GM11168 (cell line): ENCODE results near the gene ZNF878.
"Not testable (repeated sequence)": the region's sequence is repeated elsewhere in the genome, so short reads cannot be mapped to it uniquely, and the experiment has no call there.

ENCODE experiments used
- in situ Hi-C: fragments of 300-500 bp; cut with MboI; formaldehyde crosslinking; loops from one replicate; pipeline ENCODE4 v1.12.0; 2022; ENCODE audit warnings: low sequenced_read_pairs; ENCODE audit not compliant: unreplicated experiment

The ZNF878 gene

DNA sequence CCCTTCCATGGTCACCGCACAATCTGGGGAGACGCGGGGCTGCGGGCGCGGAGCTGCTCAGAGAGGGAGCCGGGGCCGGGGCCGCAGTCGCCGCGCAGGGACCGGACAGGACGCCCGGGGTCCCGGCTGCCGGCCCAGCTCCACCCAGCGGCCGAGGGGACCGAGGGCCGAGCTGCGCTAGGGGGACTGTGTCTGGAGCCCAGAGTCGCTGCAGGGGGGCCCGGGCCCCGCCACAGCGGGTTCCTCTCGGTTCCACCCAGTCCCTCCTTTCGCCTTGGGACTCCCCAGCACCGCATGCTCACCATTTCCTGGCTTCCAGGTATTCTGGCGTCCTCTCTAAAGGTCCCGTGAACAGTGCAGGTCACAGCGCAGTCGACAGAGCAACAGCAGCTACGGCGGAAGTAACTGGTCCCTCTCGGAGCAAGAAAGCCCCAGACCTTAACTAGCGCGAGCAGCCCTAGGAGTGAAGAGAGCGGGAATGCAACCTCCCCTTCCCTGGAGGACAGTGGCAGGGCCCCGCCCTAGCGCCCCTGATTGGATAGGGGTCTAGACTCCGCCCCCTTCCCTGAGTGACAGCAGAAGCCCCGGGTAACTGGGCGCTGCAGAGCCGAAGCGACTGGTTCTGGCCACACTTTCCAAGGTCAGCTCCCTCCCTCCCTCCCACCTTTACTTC, at the start of gene ZNF878:
Gene ZNF878 (minus strand): TSS at position 465 of the 673 bp plus-strand sequence. CDS start 160 bp downstream, at position 305.
- in situ Hi-C loops = no loop called here

DNA sequence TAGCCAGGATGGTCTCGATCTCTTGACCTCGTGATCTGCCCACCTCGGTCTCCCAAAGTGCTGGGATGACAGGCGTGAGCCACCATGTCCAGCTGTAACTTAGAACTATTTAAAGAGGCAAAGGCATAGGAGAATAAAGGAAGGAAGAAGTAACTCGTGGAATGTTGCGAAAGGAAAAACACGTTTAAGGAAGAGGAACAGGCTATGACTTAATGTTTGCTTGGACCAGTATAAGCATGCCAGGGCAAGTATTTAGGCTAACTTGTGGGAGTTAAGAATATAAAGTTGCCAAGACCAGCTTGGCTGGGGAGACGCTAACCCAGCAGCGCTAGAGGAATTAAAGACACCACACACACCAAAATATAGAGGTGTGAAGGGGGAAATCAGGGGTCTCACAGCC, 45.3 kb upstream of the ZNF878 start:
- in situ Hi-C loops = no loop called here

DNA sequence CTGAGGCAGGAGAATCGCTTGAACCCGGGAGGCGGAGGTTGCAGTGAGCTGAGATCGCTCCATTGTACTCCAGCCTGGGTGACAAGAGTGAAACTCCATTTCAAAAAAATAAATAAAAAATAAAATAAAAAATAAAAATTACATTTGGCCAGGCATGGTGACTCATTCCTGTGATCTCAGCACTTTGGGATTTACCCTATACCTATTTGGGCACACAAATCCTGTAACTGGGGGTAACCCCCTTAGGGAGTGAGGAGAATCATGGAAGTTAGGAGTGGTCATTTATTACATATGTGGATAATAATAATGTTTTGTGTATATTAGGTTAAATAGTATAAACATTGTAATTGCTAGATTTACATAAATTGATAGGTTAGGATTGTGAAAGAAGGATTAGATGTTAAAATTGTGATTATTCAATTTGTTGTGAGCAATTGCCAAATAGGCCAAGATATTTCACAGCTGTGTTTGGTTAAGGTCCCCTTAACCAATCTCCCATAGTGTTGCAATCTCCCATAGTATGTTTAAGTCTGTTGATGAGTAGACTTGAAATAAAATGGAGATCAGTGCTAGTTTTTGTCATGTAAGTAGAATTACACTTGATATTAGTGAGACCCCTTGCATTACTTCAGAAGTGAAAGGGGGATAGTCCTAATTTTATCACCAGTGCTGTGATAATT, 42.5 kb upstream of the ZNF878 start:
- in situ Hi-C loops = no loop called here

DNA sequence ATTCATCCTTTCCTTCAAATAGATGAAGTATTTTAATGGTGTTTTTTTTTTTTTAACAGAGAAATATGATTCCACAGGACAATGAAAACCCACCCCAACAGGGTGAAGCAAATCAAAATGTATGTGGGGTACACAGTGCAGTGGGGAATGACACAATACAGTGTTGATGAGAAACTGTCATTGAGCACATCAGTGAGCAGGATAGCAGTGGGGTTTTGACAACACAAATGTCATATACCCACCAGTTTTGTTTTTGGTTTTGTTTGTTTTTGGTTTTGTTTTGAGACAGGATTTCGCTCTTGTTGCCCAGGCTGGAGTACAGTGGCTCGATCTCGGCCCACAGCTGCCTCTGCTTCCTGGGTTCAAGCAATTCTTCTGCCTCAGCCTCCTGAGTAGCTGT, 41.0 kb upstream of the ZNF878 start:
- in situ Hi-C loops = loop anchor here (5.0 kb wide), 1 partner anchor 49 kb away; the partner anchor contains the start of gene ZNF20

DNA sequence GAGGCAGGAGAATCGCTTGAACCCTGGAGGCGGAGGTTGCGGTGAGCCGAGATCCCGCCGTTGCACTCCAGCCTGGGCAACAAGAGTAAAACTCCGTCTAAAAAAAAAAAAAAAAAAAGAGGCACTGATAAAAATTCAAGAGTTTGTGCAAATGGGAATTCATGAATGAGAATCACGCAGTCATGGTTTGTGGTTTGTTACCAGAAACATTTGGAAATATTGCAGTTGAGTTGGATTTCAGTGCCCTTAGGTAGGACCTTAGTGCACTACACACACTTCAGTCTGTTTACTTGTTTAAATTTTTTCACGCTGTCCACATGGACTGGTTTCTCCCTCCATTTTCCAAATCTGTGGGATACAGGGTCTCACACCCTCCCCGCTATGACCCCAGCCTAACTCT, 40.2 kb upstream of the ZNF878 start:
- in situ Hi-C loops = loop anchor here (5.0 kb wide), 1 partner anchor 49 kb away; the partner anchor contains the start of gene ZNF20

DNA sequence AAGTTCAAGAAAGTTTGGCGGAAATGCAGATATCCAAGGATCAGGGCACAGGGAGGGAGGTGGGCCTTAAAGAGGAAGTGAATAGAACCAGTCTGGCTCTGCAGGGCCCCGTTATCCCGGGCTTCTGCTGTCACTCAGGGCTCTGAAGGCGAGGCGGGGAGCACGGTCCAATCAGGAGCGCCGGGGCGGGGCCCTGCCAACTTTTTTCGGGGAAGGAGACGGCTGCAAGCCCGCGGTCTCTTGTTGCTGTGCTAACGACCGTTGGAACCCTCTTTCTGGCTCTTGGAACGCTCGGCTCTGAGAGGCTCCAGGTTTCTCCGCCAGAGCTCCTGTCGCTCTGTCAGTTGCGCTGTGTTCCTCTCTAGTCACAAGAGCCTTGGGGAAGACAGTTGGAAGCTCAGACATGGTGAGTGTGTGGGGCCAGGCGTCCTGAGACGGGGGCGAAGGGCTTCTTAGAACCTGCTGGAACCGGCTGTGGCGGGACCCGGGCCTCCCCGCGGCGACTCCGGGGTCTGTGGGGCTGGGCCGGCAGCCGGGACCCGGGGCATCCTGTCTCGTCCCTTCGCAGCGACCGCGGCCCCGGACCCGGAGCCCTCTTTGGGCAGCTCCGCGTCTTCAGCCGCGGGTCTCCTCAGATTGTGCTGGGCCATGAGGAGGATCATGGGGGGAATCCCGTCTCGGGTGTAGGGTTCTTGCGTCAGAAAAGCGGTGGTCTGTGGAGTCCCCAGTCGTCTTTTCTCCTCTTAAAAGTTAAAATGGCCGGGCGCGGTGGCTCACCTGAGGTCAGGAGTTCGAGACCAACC, 39.5 kb upstream of the ZNF878 start:
- in situ Hi-C loops = loop anchor here (5.0 kb wide), 1 partner anchor 50 kb away; the partner anchor contains the start of gene ZNF20

DNA sequence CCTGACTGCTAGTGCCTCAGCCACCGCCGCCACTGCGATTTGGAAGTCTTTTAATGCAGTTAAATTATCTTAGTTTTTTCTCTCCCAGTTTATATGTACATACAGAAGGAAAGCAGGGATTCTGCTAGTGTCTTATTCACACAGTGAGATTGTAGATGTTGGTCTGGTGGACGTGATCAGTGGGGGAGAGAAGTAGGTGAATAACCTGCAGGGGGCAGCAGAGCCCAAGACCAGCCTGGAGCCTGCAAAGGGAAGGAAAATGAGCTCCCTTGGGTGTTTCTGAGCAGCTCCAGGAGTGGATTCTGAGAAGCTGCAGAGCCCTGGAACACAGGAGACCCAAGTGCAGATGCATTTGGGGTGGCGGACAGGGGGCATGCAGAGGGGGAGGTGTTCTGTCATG, 38.0 kb upstream of the ZNF878 start:
- in situ Hi-C loops = loop anchor here (5.0 kb wide), 1 partner anchor 51 kb away; the partner anchor contains the start of gene ZNF20

DNA sequence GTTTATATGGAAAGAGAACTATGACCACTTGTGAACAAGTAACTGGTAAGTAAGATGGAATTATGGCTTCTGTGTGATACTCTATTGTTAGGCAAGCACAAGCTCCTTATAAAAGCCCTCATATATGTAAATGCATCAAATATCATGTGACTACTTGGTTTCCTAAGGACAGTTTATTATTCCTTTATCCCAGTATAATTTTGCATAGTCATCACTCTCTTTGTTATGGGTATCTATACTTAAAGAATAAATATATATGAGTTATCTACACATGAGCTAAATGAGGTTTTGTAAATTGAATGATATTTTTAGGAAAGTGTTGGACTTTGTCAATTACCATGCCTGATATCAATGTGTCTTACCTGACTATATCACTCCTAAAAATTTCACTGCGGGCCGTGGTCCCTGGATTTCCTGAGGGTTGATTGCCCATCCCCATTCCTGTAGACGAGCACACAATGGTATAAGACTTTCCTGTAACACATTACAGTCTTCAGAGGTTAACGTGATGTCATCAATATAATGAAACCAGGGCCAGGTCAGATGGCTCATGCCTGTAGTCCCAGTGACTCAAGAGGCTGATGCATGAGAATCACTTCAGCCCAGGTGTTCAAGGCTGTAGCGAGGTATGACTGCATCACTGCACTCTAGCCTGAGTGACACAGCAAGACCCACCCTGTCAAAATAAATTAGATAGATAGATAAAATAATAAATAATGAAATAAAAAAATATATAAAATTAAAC, 32.5 kb upstream of the ZNF878 start:
- in situ Hi-C loops = no loop called here

DNA sequence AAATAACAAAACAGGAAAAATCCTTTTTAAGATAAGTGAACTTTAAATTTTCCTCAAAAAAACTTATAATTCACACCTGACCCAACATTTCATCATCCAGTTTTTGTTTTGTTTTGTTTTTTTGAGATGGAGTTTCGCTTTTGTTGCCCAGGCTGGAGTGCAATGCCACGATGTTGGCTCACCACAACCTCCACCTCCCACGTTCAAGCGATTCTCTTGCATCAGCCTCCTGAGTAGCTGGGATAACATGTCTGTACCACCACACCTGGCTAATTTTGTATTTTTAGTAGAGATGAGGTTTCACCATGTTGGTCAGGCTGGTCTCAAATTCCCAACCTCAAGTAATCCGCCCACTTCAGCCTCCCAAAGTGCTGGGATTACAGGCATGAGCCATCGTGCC, 30.6 kb upstream of the ZNF878 start:
- in situ Hi-C loops = not testable (repeated sequence)

DNA sequence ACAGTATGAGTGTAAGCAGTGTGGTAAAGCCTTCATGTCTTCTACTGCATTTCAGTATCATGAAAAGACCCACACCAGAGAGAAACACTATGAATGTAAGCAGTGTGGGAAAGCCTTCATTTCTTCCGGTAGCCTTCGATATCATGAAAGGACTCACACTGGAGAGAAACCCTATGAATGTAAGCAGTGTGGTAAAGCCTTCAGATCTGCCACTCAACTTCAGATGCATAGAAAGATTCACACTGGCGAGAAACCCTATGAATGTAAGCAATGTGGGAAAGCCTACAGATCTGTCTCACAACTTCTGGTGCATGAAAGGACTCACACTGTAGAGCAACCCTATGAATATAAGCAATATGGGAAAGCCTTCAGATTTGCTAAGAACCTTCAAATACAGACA, 24.6 kb upstream of the ZNF878 start:
- in situ Hi-C loops = no loop called here

DNA sequence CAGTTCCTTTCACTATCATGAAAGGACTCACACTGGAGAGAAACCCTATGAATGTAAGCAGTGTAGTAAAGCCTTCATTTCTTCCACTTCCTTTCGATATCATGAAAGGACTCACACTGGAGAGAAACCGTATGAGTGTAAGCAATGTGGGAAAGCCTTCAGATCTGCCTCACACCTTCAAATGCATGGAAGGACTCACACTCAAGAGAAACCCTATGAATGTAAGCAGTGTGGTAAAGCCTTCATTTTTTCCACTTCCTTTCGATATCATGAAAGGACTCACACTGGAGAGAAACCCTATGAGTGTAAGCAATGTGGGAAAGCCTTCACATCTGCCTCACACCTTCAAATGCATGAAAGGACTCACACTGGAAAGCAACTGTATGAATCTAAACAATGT, 23.6 kb upstream of the ZNF878 start:
- in situ Hi-C loops = not testable (repeated sequence)

DNA sequence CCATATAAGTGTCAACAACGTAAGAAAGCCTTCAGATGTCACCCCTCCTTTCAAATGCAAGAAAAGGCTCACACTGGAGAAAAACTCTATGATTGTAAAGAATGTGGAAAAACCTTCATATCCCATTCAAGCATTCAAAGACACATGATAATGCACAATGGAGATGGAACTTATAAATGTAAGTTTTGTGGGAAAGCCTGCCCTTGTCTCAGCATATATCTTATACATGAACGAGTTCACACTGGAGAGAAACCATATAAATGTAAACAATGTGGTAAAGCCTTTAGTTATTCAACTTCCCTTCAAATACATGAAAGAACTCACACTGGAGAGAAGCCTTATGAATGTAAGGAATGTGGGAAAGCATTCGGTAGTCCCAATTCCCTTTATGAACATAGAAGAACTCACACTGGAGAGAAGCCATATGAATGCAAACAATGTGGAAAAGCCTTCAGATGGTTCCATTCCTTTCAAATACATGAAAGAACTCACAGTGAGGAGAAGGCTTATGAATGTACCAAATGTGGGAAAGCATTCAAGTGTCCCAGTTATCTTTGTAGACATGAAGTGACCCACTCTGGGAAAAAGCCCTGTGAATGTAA, 22.9 kb upstream of the ZNF878 start:
- in situ Hi-C loops = no loop called here

DNA sequence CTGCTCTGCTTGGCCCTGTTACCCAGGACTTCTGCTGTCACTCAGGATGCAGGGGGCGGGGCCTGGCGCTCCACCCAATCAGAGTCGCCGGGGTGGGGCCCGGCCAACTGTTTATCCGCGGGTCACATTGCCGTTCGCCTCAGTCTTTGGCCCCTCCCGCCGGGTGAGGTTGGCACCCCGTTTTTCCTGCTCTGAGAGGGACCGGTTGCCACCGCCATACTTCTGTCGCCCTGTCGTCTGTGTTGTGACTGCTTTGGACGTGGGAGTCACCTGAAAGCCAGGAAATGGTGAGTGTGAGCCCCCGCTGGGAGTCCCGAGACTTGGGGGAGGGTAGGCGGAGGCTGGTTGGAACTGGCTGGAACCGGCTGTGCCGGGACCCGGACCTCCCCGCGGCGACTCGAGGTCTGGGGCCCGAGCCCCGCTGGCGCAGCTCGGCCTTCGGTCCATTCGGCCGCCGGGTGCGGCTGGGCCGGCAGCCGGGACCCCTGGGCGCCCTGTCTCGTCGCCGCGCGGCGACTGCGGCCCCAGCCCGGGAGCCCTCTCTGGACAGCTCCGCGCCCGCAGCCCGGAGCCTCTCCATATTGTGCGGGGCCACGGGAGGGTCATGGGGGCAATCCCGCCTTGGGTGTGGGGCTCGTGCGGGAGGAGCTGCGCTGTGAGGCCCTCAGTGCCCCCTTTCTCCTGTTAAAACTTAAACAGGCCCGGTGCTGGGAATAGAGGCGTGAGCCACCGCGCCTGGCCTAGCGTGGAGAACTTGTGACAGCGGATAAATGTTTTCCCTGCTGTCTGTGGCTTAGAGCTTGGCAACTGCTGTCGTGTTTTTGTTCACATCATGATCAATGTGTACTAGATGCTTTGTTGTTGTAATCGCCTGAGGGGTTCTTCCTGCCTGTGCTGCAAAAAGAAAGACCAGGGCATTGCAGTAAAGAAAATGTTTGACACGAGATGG, 12.1 kb upstream of the ZNF878 start, which contains the start of gene ZNF844:
Gene ZNF844 (plus strand): TSS at position 142 of the 949 bp plus-strand sequence. CDS start 143 bp downstream, at position 285.
- in situ Hi-C loops = no loop called here

DNA sequence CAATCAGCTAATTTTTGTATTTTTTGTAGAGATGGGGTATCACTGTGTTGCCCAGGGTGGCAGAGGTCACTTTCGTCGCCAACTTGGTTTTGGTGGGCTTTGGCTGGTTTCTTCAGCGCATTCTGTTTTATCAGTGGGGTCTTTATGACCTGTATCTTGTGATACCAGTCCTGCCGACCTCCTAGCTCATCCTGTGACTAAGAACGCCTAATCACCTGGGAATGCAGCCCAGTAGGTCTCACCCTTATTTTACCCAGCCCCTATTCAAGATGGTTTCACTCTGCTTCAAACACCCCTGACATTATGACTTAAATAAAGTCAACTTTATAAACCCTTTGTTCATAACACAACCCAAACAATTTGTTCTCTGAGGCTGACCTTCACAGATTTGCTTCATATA, 3.0 kb upstream of the ZNF878 start:
- in situ Hi-C loops = no loop called here

DNA sequence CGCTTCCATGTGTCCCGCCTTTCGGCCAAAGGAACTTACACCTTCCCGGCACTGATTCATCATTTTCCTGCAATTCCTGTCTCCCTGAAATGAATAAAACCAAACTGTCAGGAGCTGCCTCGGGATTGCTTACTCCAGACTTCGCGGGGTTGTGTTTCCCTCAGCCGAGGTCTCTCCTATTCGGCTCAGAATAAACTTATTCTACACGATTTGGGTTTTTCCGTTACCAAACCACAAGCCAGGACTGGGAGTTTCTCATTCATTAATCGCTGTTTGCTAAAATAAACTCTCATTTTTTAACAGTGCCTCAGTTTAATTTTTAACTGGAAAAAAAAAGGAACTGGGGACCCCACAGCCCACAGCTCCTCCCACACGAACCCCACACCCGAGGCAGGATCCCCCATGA, 667 bp downstream of the ZNF878 start:
- in situ Hi-C loops = no loop called here

DNA sequence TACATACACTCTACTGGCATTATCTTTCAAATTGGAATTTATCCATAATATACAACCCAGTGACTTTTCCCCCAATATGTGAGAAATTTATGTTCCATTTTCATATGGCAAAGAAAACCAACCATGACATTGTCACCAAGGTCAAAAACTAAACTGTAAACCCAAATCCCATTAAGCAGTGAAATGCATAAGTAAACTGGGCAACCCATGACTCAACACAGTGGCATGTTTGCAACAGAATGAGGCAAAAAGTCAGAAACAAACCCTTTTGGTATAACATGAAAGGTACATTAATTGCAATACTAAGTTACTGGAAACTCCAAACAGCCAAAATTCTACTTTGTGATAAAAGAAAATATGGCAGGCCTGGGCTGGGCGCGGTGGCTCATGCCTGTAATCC, 4.9 kb downstream of the ZNF878 start:
- in situ Hi-C loops = no loop called here

DNA sequence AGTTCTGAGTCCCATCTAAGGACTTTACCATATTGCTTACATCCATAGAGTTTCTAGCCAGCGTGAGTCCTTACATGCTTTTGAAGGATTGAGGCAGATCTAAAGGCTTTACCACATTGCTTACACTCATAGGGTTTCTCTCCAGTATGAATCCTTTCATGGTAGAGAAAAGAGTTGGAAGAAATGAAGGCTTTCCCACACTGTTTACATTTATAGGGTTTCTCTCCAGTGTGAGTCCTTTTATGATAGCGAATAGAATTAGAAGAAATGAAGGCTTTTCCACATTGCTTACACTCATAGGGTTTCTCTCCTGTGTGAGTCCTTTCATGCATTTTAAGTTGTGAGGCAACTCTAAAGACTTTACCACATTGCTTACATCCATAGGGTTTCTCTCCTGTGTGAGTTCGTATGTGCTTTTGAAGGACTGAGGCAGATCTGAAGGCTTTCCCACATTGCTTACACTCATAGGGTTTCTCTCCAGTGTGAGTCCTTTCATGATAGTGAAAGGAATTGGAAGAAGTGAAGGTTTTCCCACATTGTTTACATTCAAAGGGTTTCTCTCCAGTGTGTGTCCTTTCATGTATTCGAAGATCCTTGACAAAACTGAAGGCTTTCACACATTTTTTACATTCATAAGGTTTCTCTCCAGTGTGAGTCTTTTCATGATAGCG, 8.9 kb downstream of the ZNF878 start:
- in situ Hi-C loops = no loop called here

DNA sequence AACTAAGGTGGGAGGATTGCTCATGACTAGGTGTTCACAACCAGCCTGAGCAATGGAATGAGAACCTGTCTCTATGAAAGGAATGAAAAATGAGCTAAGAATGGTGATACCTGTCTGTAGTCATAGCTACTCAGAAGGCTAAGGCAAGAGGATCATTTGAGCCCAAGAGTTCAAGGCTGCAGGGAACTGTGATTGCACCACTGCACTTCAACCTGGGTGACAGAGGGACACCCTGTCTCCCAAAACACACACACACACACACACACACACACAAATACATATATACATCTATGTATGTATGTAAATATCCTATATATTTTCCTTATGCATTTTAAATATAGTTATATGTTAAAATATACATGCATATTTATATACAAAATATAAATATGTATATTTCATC, 9.9 kb downstream of the ZNF878 start:
- in situ Hi-C loops = no loop called here
